Sigmoid colon (tissue), 7 donors: ENCODE measurements around the gene PDZRN4. TPM values are rescaled to one million over a fixed set of nuclear protein-coding genes. Genes with fewer than 3 reads are reported as not detected.

Source experiments
- DNase-seq: peaks from one replicate; pipeline ENCODE4 v3.0.0-alpha.2; 2019
- H3K27ac ChIP-seq, 4 donors: fragments of 200-600 bp; sonication (generic); one replicate each; pipeline ENCODE4 v1.5.1; 2016 to 2019; ENCODE audit warnings: mild to moderate bottlenecking in 1 of 4
- H3K27me3 ChIP-seq, 3 donors: fragments of 200-600 bp; sonication (generic); one replicate each; pipeline ENCODE4 v1.5.1; 2019; ENCODE audit warnings: mild to moderate bottlenecking in 1 of 3
- H3K36me3 ChIP-seq, 4 donors: fragments of 200-600 bp; sonication (generic); one replicate each; pipeline ENCODE4 v1.5.1; 2016 to 2019
- H3K4me1 ChIP-seq, 4 donors: fragments of 200-600 bp; sonication (generic); one replicate each; pipeline ENCODE4 v1.5.1; 2017 to 2019
- H3K4me3 ChIP-seq, 4 donors: fragments of 200-600 bp; sonication (generic); one replicate each; pipeline ENCODE4 v1.5.1; 2017 to 2019; ENCODE audit warnings: mild to moderate bottlenecking in 2 of 4, moderate library complexity in 1 of 4
- H3K9me3 ChIP-seq, 4 donors: fragments of 200-600 bp in 3 of 4; sonication (generic) in 3 of 4; one replicate each; pipeline versions ENCODE4 v1.5.1 to v1.6.1; 2013 to 2019
- EP300 ChIP-seq, 4 donors: sonication (generic); formaldehyde crosslinking; IDR thresholded peaks; one replicate each; pipeline ENCODE4 v1.6.1; 2017; ENCODE audit warnings: antibody characterized with exemption in 4 of 4
- POLR2A ChIP-seq, 2 donors: fragments of 450-650 bp; IDR thresholded peaks; one replicate each; pipeline ENCODE4 v1.6.1; 2016; ENCODE audit warnings: antibody characterized with exemption in 2 of 2, mild to moderate bottlenecking in 2 of 2, moderate library complexity in 2 of 2
- POLR2AphosphoS5 ChIP-seq, 4 donors: sonication (generic); formaldehyde crosslinking; IDR thresholded peaks; one replicate each; pipeline ENCODE4 v1.6.1; 2017; ENCODE audit warnings: antibody characterized with exemption in 4 of 4
- whole genome bisulfite sequencing, 2 donors: extraction: QIAGEN DNeasy Blood & Tissue Kit; methylation state at CpG; one replicate each; pipeline ENCODE4 v1.1.7; 2013; 5-methylcytosine and 5-hydroxymethylcytosine counted together
- intact Hi-C: fragments of 100-400 bp; cut with DNase I; formaldehyde crosslinking; loops from one replicate; pipeline ENCODE4 v1.15.1; 2023
- polyA plus RNA-seq, 3 donors: library from polyadenylated mRNA; stranded (reverse); fragments of 200-250 nt; gene quantifications; one replicate each; pipeline ENCODE4 v1.2.3, GENCODE V29; 2013
- total RNA-seq, 4 donors: library from RNA; depleted of rRNA; stranded (reverse); fragments of >200 nt; gene quantifications; one replicate each; pipeline ENCODE4 v1.1.0, GENCODE V29; 2016
- TF ChIP-seq, protein P1 (sequence below), 4 experiments: fragments of 450-650 bp in 3 of 4; fragments of 200-600 bp in 1 of 4; IDR thresholded peaks; one replicate each; pipeline ENCODE4 v1.5.1; 2016 to 2019; ENCODE audit warnings: antibody characterized with exemption in 4 of 4, mild to moderate bottlenecking in 3 of 4, moderate library complexity in 2 of 4
- donor health status: healthy with polysubstance abuse.
- donor health status: Bipolar disorder and iron deficiency.
- donor health status: healthy.

The PDZRN4 gene
- total and polyA plus RNA-seq, 7 donors, result 0.23 to 98.1 (median 71.5) TPM

DNA sequence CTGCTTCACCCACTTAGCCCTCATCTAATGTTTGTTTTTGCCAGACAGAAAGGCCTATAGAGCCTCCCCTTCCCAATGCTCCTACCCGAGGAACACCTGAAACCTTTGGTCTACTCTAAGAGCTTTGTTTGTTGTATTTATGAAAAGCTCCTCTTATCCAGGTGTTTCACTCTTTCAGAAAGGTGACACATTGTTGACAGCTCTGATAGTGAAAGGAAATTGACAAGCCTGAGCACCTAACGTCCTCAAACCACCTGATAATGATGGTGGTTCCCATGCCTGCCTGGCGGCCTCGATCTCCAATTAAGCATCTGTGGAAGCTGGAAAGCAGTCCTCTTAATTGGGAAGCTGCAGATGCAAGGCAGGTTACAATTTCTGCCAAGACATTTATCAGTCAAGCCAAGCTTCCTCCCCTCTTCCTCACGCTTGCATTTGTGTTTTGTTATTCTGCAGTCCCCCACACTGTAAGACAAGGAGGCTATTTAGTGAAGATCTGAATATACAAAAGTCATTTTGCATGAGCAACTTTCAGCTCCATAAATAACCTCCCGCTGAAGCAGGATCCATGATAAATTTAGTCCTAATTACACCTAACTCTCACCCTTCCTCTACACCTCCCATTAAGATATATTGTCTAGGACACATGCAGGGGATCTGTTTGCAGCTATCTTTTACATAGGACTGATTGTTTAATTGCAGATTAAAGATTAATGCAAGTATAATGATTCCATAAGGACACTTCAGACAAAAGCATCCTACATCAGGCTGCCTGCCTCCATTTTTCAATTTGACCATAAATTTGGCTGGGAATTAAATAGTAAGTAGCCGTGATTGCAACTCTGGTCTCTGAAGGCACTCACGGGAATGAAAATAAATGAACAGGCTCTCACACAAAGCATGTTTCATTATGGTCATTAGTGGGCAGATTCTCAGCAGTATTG is 288.6 kb downstream of the PDZRN4 start:
- Histone ChIP-seq H3K27ac (no peak overlapping the region), H3K4me3 (no peak overlapping the region), H3K4me1 (peaks cover 0 to 4% (median 0%) of the 10 kb centered on the region in 4 donors), H3K27me3 (no peaks in the 10 kb centered on the region), H3K9me3 (no peaks in the 10 kb centered on the region), H3K36me3 (no peaks in the 10 kb centered on the region)
- intact Hi-C loops, result no loop called here
- TF ChIP-seq, protein P1, sequence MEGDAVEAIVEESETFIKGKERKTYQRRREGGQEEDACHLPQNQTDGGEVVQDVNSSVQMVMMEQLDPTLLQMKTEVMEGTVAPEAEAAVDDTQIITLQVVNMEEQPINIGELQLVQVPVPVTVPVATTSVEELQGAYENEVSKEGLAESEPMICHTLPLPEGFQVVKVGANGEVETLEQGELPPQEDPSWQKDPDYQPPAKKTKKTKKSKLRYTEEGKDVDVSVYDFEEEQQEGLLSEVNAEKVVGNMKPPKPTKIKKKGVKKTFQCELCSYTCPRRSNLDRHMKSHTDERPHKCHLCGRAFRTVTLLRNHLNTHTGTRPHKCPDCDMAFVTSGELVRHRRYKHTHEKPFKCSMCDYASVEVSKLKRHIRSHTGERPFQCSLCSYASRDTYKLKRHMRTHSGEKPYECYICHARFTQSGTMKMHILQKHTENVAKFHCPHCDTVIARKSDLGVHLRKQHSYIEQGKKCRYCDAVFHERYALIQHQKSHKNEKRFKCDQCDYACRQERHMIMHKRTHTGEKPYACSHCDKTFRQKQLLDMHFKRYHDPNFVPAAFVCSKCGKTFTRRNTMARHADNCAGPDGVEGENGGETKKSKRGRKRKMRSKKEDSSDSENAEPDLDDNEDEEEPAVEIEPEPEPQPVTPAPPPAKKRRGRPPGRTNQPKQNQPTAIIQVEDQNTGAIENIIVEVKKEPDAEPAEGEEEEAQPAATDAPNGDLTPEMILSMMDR (IDR thresholded peaks at IDR 0.05), result no peak
- TF ChIP-seq POLR2AphosphoS5 (IDR thresholded peaks at IDR 0.05) (no peak), POLR2A (IDR thresholded peaks at IDR 0.05) (no peak), EP300 (IDR thresholded peaks at IDR 0.05) (no peak)
- DNase-seq, result no peak
- 68 to 82% methylated on average over 8 of the region's 8 CpGs for WGBS, 2 donors

DNA sequence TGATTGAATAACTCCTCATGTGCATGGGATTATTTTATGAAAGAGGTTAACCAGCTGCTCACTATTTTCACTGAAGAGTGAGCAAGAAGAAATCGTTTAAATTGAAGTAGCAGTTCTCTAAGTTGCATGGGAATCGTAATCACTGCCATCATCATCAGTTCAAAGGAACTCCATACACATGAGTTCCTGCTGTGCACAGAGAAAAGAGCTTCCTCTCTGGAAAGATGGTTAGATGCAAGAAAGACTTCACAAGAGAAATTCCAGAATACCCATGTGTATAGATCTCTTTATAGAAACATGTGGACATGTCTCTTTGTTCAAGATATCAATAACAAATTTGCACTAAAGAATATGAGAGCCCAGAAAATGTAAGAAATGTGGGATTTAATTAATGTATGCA is 291.3 kb downstream of the PDZRN4 start:
- no peak for DNase-seq
- Histone ChIP-seq H3K27ac (no peak overlapping the region), H3K4me1 (peaks cover 0 to 4% (median 2%) of the 10 kb centered on the region in 4 donors), H3K27me3 (no peaks in the 10 kb centered on the region), H3K9me3 (no peaks in the 10 kb centered on the region), H3K4me3 (no peak overlapping the region), H3K36me3 (no peaks in the 10 kb centered on the region)
- 76 to 81% methylated on average over 2 of the region's 2 CpGs for WGBS, 2 donors
- intact Hi-C loops, result no loop called here
- TF ChIP-seq POLR2A (IDR thresholded peaks at IDR 0.05) (no peak), EP300 (IDR thresholded peaks at IDR 0.05) (no peak), POLR2AphosphoS5 (IDR thresholded peaks at IDR 0.05) (no peak)
- TF ChIP-seq, protein P1 (IDR thresholded peaks at IDR 0.05), result no peak

DNA sequence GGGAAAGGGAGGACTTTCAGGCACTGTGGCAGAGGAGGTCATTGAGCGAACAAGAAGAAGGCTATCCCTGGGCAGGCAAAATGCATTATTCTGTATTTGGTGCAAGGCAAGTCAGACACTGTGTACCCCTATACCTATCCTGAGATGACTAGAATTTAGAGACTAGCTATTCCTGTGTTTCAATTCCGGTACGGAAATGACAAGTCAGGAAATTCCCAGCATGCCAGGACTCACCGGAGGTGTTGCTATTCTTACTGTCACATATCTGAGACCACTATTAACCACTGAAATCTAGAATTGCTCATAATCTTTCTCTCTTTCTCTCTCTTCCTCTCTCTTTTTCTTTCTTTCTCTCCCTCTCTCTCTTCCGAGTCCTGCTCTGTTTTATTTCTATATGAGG is 297.1 kb downstream of the PDZRN4 start:
- TF ChIP-seq POLR2A (IDR thresholded peaks at IDR 0.05) (no peak), POLR2AphosphoS5 (IDR thresholded peaks at IDR 0.05) (no peak)
- peaks cover 0 to 6% (median 5%) of the 10 kb centered on the region in 4 donors for H3K4me1 ChIP-seq
- 84 to 87% methylated on average over 5 of the region's 5 CpGs for WGBS, 2 donors
- no peak overlapping the region for H3K4me3 ChIP-seq
- intact Hi-C loops, result no loop called here
- no peak for DNase-seq
- no peaks in the 10 kb centered on the region for H3K36me3 ChIP-seq
- H3K27ac ChIP-seq, result no peak overlapping the region
- H3K9me3 ChIP-seq, result no peaks in the 10 kb centered on the region
- no peaks in the 10 kb centered on the region for H3K27me3 ChIP-seq

DNA sequence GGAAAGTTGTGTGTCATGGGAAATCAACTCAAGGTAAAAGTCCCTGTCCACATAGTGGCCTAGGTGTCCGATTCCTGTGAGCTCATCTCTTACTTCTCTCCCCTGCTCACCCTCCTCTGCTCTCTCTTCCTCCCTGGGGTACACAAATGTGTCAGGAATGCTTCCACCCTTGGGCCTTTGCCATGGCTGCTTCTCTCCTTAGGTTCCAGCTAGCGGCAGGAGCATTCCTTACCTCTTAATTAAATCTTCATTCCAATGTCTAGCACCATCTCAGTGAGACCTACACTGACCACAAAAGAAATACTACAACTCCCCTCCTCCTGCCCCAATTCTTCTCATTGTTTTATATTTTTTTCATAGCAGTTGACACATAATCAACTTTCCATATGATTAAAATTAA is 298.6 kb downstream of the PDZRN4 start:
- no peaks in the 10 kb centered on the region for H3K27me3 ChIP-seq
- no peaks in the 10 kb centered on the region for H3K36me3 ChIP-seq
- H3K27ac ChIP-seq, result no peak overlapping the region
- TF ChIP-seq POLR2AphosphoS5 (IDR thresholded peaks at IDR 0.05), result no peak
- no peak for TF ChIP-seq POLR2A (IDR thresholded peaks at IDR 0.05)
- no peak for TF ChIP-seq EP300 (IDR thresholded peaks at IDR 0.05)
- TF ChIP-seq, protein P1 (IDR thresholded peaks at IDR 0.05), result no peak
- DNase-seq, result no peak
- intact Hi-C loops, result no loop called here
- H3K9me3 ChIP-seq, result no peaks in the 10 kb centered on the region
- WGBS, 2 donors, result 75 to 90% methylated on average over 2 of the region's 2 CpGs
- peaks cover 0 to 6% (median 5%) of the 10 kb centered on the region in 4 donors for H3K4me1 ChIP-seq
- H3K4me3 ChIP-seq, result no peak overlapping the region

DNA sequence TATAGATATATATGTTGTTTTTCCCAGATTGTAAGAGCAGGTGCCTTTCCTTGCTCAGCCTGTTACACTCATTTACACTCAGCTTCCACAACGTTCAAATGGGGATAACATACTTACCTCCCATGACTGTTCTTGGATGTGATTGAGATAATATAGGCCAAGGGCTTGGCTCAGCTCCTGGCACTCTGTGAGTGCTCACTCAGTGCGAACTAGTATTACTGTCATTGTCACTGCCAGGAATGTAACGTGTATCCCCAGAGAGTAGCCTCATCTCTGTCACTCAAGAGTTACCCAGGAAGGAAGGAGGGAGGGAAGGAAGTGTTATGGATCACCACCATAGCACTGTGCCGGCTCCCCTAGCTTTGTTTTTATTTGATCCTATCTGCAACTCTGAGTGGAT is 307.9 kb downstream of the PDZRN4 start:
- Histone ChIP-seq H3K27ac (no peak overlapping the region), H3K9me3 (no peaks in the 10 kb centered on the region), H3K36me3 (no peaks in the 10 kb centered on the region), H3K4me3 (no peak overlapping the region), H3K4me1 (no peaks in the 10 kb centered on the region), H3K27me3 (no peaks in the 10 kb centered on the region)
- TF ChIP-seq POLR2AphosphoS5 (IDR thresholded peaks at IDR 0.05), result no peak
- TF ChIP-seq, protein P1 (IDR thresholded peaks at IDR 0.05), result no peak
- TF ChIP-seq EP300 (IDR thresholded peaks at IDR 0.05), result no peak
- no peak for TF ChIP-seq POLR2A (IDR thresholded peaks at IDR 0.05)
- intact Hi-C loops, result no loop called here
- DNase-seq, result no peak
- 42 to 75% methylated on average over 4 of the region's 4 CpGs for WGBS, 2 donors
